Measurements from ENCODE around the gene ESRRA. TPM values are rescaled to one million over a fixed set of nuclear protein-coding genes. Genes with fewer than 3 reads are reported as not detected.

Gene ESRRA
- total and polyA plus RNA-seq, 9 of the 15 experiments (the other 6 are each of a cell fraction or from before 2014, with no cell fraction given) = 0.27 to 89.7 (median 23.7) TPM

DNA sequence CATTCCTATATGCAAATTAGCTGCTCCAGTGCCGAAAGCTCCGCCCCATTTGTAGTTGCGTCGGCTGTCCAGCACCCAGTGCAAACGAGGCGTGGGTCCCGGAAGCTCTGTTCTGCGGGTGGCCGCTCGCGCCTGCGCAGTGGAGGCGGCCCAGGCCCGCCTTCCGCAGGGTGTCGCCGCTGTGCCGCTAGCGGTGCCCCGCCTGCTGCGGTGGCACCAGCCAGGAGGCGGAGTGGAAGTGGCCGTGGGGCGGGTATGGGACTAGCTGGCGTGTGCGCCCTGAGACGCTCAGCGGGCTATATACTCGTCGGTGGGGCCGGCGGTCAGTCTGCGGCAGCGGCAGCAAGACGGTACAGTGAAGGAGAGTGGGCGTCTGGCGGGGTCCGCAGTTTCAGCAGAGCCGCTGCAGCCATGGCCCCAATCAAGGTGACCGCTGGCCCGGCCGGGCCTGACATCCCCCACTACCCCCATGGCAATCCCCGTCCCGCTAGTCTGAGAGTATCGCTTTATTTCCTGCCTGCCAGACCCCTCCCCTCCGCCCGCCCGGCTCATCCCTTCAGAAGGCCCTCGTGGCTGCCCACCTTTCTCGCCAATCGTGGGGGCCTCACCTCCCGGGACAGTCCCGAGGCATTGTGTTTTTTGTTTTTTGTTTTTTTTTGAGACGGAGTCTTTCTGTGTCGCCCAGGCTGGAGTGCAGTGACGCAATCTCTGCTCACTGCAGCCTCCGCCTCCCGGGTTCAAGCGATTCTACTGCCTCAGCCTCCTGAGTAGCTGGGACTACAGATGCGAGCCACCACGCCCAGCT is 12.8 kb downstream of the ESRRA start, which contains the start of gene PRDX5 (continued):
- no peak for TF ChIP-seq RNF219 (CRISPR knock-in tag; IDR thresholded peaks at IDR 0.05)
- no peak for TF ChIP-seq DNMT1 (IDR thresholded peaks at IDR 0.05)
- peak; percentile 93 for TF ChIP-seq CTBP1 (IDR thresholded peaks at IDR 0.05; ENCODE audit: borderline replicate concordance)
- peak; percentile 84 for TF ChIP-seq ERF (CRISPR knock-in tag; IDR thresholded peaks at IDR 0.05)
- TF ChIP-seq SLC30A9 (CRISPR knock-in tag; IDR thresholded peaks at IDR 0.05) = no peak
- TF ChIP-seq MYNN (IDR thresholded peaks at IDR 0.05) = peak; percentile 89
- TF ChIP-seq MYNN (CRISPR knock-in tag; IDR thresholded peaks at IDR 0.05) = no peak
- TF ChIP-seq ZBTB5 (IDR thresholded peaks at IDR 0.05) = no peak
- peak; percentile 83 for TF ChIP-seq ESRRA (IDR thresholded peaks at IDR 0.05; ENCODE audit: borderline replicate concordance, low read depth)
- TF ChIP-seq KDM5B (IDR thresholded peaks at IDR 0.05; ENCODE audit: insufficient replicate concordance, low read depth, low read length) = peak; percentile 61
- peak; percentile 53; the same call in 1 of the 2 replicates for TF ChIP-seq ZC3H11A (IDR thresholded peaks at IDR 0.05; ENCODE audit: low read depth, low read length)
- peak; percentile 71 for TF ChIP-seq HNRNPLL (IDR thresholded peaks at IDR 0.05; ENCODE audit: low read depth, low read length, poor library complexity, severe bottlenecking)
- peak; percentile 25 for TF ChIP-seq ARHGAP35 (IDR thresholded peaks at IDR 0.05; ENCODE audit: partially characterized antibody)
- peak; percentile 18; the same call in 1 of the 2 replicates for TF ChIP-seq TCF7 (IDR thresholded peaks at IDR 0.05; ENCODE audit: borderline replicate concordance)
- TF ChIP-seq SAP30 (IDR thresholded peaks at IDR 0.05; ENCODE audit: borderline replicate concordance, insufficient read depth, low read depth, low read length, poor library complexity, severe bottlenecking) = no peak
- no peak for TF ChIP-seq NUFIP1 (IDR thresholded peaks at IDR 0.05; ENCODE audit: partially characterized antibody)
- no peak for TF ChIP-seq BCL6 (CRISPR knock-in tag; IDR thresholded peaks at IDR 0.05)
- no peak for TF ChIP-seq ZNF408 (CRISPR knock-in tag; IDR thresholded peaks at IDR 0.05; ENCODE audit: low read depth)
- 0 out of 2 replicates have a peak, but pooled peaks have one; percentile 63 for TF ChIP-seq DPF2 (IDR thresholded peaks at IDR 0.05)
- no peak; the same call in 1 of the 2 replicates for TF ChIP-seq POLR2AphosphoS2 (IDR thresholded peaks at IDR 0.05; ENCODE audit: low read length)
- no peak for TF ChIP-seq MCM3 (IDR thresholded peaks at IDR 0.05)
- TF ChIP-seq HMG20B (CRISPR knock-in tag; IDR thresholded peaks at IDR 0.05) = no peak
- no peak for TF ChIP-seq ZNF316 (IDR thresholded peaks at IDR 0.05)
- TF ChIP-seq, protein P1, sequence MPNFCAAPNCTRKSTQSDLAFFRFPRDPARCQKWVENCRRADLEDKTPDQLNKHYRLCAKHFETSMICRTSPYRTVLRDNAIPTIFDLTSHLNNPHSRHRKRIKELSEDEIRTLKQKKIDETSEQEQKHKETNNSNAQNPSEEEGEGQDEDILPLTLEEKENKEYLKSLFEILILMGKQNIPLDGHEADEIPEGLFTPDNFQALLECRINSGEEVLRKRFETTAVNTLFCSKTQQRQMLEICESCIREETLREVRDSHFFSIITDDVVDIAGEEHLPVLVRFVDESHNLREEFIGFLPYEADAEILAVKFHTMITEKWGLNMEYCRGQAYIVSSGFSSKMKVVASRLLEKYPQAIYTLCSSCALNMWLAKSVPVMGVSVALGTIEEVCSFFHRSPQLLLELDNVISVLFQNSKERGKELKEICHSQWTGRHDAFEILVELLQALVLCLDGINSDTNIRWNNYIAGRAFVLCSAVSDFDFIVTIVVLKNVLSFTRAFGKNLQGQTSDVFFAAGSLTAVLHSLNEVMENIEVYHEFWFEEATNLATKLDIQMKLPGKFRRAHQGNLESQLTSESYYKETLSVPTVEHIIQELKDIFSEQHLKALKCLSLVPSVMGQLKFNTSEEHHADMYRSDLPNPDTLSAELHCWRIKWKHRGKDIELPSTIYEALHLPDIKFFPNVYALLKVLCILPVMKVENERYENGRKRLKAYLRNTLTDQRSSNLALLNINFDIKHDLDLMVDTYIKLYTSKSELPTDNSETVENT (CRISPR knock-in tag; IDR thresholded peaks at IDR 0.05) = peak; percentile 86
- TF ChIP-seq SOX6 (IDR thresholded peaks at IDR 0.05) = peak; percentile 10; the same call in 1 of the 2 replicates
